HG03342 (cell line): ENCODE measurements around the gene NDUFAF8.

Experiments used
- ATAC-seq: cut with Tn5 transposase; IDR thresholded peaks from one replicate; pipeline ENCODE4 v1.9.1; 2021; ENCODE audit warnings: mild to moderate bottlenecking, moderate library complexity; ENCODE audit not compliant: unreplicated experiment

NDUFAF8 gene

DNA sequence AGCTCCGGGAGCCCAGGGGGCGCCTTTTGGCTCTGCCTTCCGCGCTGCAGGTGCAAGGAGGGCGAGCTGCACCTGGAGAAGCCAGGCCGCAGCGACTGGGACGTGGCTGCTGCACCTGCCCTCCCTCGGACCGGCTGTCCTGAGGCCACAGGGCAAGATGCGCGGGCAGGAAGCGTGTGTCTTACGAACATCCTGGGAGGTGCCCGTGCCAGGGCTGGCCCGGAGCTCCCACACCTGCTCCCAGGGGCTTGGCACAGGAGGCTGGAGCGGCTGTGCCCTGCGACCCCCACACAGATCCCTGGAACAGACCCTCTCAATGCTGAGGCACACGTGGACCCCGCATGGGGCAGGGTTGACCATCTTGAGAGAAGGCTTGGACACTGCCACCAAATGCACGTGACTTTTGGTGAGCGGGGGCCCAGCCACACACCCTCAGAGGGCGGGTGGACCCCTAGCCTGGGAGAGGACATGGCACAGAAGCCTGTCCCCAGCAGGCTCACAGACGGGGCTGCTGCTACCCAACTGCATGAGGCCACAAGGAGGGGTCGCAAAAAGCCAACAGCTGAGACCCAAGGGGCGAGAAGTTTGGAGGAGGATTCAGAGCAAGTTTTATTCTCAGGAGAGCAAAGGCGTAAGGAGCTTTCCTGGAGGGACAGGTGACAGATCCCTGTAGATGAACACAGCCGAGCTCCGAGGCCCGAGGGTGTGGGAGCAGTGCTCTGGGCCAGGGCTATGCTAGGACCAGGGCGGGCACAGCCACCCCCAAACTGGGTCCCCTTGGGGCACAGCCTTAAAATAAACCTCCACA, 11.4 kb downstream of the NDUFAF8 start:
- ATAC-seq = no peak

DNA sequence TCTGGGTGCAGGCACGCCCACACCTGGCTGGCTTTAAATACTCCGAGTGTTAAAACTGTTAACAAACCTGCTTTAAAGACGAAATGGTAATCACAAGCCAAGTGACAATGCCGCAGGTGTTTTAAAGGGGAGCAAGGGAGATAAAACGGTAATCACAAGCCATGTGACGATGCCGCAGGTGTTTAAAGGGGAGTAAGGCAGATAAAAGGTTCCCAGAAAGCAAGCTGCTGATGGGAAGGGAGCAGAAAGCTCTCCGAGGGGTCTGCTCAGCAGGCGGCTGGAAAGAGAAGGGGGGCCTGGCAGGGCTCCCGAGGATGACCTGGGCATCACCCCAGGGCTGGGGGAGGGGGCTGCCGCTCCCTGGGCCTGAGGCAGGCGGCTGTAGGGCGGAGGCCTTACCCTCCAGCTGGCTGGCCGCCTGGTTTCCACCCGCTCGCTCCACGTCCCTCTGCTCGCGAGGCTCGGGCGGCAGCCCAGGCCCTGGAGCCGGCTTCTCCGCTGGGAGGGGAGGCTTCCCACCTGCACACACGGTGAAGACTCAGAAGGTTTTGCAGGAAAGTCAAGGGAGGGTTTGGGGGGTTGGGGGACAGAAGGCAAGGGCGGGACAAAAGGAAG, 12.1 kb downstream of the NDUFAF8 start:
- ATAC-seq = no peak

DNA sequence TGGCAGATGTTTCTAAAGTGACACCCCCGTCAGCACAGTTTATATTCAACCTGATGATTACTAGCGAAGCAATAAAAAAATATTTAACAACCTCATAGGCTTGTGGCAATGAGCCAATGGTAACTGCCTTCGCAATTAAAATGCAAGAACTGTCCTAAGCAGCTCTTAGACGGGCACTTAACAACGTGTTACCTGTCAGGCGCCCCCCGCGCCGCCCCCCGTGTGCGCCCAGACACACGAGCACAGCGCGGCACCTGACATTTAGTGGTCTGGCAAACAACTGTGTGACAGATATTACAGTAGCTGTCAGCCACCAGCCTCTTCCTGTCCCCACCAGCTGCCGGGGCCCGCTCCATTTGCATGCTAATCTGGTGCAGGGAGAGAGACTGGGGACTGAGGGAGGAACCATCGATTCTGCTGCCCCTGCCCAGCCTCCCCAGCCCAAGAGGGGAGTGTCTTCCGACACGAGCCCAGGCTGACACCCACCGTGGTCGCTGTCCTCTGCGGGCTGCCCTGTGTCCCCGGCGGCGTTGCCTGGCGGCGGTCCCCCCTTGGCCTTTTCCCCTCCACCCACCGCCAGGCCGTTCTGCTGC, 12.7 kb downstream of the NDUFAF8 start:
- ATAC-seq = no peak

DNA sequence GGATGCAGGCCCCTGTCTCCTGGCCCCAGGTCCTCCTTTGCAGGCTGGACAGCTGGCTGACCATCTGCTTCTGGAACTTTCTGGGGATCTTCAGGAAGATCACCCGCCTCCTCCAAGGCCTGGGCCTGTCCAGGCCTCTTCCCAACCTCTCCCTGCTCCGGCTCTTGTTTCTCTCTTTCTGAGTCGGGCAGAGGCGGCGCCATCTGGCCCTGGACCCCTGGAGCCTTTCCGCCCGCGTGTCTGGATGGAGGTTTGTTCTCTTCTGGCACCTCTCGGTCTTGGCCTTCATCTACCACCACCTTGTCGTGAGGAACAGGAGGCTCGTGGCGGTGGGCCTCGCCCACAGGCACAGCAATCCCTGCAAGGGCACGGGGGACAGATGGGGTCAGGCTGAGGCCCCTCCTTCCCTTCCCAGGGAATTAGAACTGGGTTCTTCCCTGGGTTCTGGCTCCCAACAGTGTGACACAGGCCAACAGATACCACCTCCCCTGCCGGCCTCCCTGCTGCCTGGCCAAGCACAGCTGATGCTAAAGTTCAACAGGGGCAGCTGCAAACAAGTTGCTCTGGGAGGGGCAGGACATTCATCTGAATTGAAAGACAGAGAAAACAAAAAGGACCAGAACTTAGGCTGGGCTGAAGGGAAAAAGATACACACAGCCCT, 13.3 kb downstream of the NDUFAF8 start:
- no peak for ATAC-seq

GRCh38 chr17:81252987-81253329, 13.8 kb downstream of the NDUFAF8 start:
- no peak for ATAC-seq

- ATAC-seq = no peak
Observed at GRCh38 chr17:81253358-81254131, 14.4 kb downstream of the NDUFAF8 start.

DNA sequence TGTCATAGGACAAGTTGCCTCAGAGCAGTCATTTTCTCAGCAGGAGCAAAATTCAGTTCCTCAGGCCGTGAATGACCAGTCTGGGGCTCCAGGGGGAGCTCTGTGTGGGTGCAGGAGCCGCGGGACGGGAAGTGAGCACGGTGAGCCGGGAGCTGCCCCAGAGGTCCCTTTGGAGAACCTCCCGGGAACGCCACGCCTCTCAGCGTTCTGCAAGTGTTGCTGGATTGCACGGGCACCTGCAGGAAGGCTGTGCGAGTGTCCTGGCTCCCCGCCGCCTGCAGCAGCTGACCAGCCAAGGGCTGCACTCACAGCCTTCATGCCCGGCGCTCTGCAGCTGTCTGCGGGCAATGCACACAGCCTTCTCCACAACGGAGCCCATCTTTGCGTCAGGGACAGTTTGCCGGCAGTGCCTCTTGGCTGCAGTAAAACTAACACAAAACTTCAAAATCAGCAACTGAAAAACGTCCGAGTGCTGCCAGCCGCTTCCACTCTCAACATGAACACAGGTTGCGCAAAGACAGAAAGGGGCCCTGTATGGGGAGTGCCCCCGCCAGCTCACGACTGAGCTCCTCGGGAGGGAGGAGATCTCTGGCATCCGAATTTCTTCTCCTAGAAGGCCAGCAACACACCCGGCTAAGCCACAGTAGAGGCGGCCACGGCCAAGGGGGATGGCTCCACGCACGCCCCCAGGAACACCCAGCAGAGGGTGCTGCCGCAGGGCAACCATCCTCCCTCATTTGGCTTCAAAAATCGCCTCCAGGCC, 16.0 kb downstream of the NDUFAF8 start:
- ATAC-seq = no peak

- ATAC-seq = no peak
Observed at GRCh38 chr17:81256616-81257015, 17.5 kb downstream of the NDUFAF8 start.

DNA sequence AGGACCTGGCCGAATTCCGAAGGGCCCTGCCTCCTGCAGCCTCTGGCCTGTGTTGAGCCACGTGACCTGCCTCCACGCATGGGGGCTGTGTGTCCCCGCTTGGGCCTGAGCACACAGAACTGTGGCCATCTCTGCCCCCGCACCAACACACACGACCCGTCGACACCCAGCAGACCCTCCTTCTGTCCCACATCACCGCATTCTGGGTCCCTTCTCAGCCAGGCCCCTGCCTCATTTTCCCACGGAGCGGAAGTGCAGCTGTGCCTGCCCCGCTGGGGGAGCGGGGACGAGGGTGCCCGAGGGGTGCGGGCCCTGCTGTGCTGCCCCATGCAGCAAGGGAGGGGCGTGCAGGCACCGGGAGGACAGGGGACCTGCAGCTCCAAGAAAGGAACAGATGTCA, 18.4 kb downstream of the NDUFAF8 start:
- ATAC-seq = no peak

- ATAC-seq = no peak
Observed at GRCh38 chr17:81258292-81258691, 19.2 kb downstream of the NDUFAF8 start.

- no peak for ATAC-seq
Observed at GRCh38 chr17:81259058-81259605, 20.0 kb downstream of the NDUFAF8 start.

DNA sequence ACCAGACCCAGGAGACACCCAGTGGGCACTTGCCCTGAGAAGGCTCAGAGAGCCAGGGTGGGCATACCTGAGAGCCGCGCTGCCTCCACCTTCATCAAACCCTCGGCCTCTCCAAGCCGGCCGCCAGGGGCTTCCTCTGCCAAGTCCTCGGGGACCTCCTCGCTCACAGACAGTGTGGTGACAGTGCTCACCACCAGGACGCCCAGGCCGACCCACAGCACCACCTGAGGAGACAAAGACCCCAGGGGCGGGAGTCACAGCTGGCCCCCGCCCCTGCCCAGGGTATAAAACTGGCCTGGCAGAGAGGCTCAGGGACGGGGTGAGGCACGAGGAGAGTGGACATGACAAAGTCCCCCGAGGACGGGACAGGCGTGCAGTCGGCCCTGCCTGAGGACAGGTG, 21.1 kb downstream of the NDUFAF8 start:
- ATAC-seq = no peak

GRCh38 chr17:81260641-81261040, 21.5 kb downstream of the NDUFAF8 start:
- ATAC-seq = no peak

DNA sequence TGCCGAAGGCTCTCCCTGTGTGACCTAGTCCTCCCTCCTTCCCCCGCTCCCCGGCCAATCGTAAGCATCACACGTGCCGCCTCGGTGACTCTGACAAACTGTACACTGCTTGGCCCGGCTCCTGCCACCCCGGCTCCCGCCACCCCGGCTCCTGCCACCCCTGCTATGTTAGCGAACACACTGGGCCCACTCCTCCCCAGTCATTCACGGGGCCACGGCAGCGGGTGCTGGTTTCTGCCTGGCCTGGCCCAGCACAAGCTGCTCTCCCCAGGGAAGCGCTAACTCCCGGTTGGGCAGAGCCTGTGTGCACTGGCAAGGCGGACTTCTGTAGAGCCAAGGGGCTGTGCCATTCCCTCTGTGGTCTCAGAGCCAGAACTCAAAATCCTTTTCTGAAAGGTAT, 22.0 kb downstream of the NDUFAF8 start:
- no peak for ATAC-seq

GRCh38 chr17:81261582-81262336, 22.6 kb downstream of the NDUFAF8 start:
- no peak for ATAC-seq

- no peak for ATAC-seq
Observed at GRCh38 chr17:81263371-81264181, 24.5 kb downstream of the NDUFAF8 start.

GRCh38 chr17:81264640-81265039, 25.5 kb downstream of the NDUFAF8 start:
- no peak for ATAC-seq

DNA sequence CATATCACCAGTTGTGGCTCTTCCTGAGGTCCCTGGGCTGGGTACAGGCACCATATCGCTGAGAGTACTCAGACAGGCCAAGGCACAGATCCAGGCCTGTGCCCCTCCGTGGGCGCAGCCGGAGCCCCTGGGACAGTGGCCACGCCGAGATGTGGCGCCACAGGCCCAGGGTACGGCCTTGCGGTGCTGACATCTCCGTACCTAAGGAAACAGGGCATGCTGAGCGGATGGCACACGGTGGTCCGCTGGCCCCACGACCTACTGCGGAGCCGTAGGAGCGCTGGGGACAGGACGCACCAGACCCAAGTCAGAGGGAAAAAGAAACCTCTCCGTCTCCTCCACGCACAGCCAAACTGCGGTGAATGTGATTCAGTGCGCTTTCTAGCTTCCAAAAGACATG, 26.5 kb downstream of the NDUFAF8 start:
- ATAC-seq = no peak
